Endodermal cell (in vitro differentiated cells): ENCODE measurements around the gene GJA3. TPM values are rescaled to one million over a fixed set of nuclear protein-coding genes. Genes with fewer than 3 reads are reported as not detected.

Source experiments
- DNase-seq: peaks from one replicate; pipeline ENCODE4 v3.0.0-alpha.2; 2017
- H3K27ac ChIP-seq: 2 replicates; pipeline ENCODE4 v1.5.1; 2013; ENCODE audit warnings: mild to moderate bottlenecking, low read depth, low read length, moderate library complexity
- H3K27me3 ChIP-seq: 2 replicates; pipeline ENCODE4 v1.6.1; 2013; ENCODE audit warnings: mild to moderate bottlenecking, low read length, moderate library complexity; ENCODE audit not compliant: insufficient read depth, control insufficient read depth, poor library complexity, severe bottlenecking
- H3K36me3 ChIP-seq: 2 replicates; pipeline ENCODE4 v1.7.0; 2013; ENCODE audit warnings: mild to moderate bottlenecking, low read length, moderate library complexity; ENCODE audit not compliant: control insufficient read depth, insufficient read depth
- H3K4me1 ChIP-seq: one replicate; pipeline ENCODE4 v1.7.0; 2013; ENCODE audit warnings: low read length; ENCODE audit not compliant: control insufficient read depth, insufficient read depth
- H3K4me3 ChIP-seq: 2 replicates; pipeline ENCODE4 v1.5.1; 2013; ENCODE audit warnings: mild to moderate bottlenecking, low read length, moderate library complexity
- H3K9ac ChIP-seq: 2 replicates; pipeline ENCODE4 v1.6.1; 2013; ENCODE audit warnings: mild to moderate bottlenecking, low read length, moderate library complexity; ENCODE audit not compliant: poor library complexity, severe bottlenecking; ENCODE audit errors: extremely low read depth
- H3K9me3 ChIP-seq: 2 replicates; pipeline ENCODE4 v1.6.1; 2013; ENCODE audit warnings: mild to moderate bottlenecking, low read length, moderate library complexity; ENCODE audit not compliant: control insufficient read depth
- H3K27ac Mint-ChIP-seq: 2 replicates; pipeline ENCODE4 v1.8.0; 2020; ENCODE audit warnings: mixed read lengths
- H3K27me3 Mint-ChIP-seq: 2 replicates; pipeline ENCODE4 v1.8.0; 2021; ENCODE audit warnings: mild to moderate bottlenecking, mixed read lengths; ENCODE audit not compliant: insufficient read depth
- H3K36me3 Mint-ChIP-seq: 2 replicates; pipeline ENCODE4 v1.8.0; 2020; ENCODE audit warnings: low read depth, mixed read lengths
- H3K4me1 Mint-ChIP-seq: 2 replicates; pipeline ENCODE4 v1.8.0; 2020; ENCODE audit warnings: mixed read lengths
- H3K4me3 Mint-ChIP-seq: 2 replicates; pipeline ENCODE4 v1.8.0; 2020; ENCODE audit warnings: mild to moderate bottlenecking, moderate library complexity, mixed read lengths
- H3K9me3 Mint-ChIP-seq: 2 replicates; pipeline ENCODE4 v1.8.0; 2020; ENCODE audit warnings: mild to moderate bottlenecking, mixed read lengths
- CTCF ChIP-seq: fragments of 200-600 bp; sonication (generic); conservative IDR thresholded peaks from 2 replicates; pipeline ENCODE4 v1.5.0; 2021; ENCODE audit warnings: antibody characterized with exemption, mild to moderate bottlenecking
- WGBS, 2 experiments: methylation state at CpG; one replicate each; pipeline versions ENCODE4 v1.1.5 to v1.1.7; 2013; ENCODE audit warnings: missing lambda C conversion rate in 2 of 2, mixed read lengths in 1 of 2; ENCODE audit not compliant: insufficient coverage in 1 of 2, insufficient read length in 1 of 2; 5-methylcytosine and 5-hydroxymethylcytosine counted together
- long read RNA-seq, 4 experiments: library from polyadenylated mRNA in 2 of 4; library from RNA in 1 of 4; library from capped mRNA in 1 of 4; stranded (forward) in 3 of 4; unstranded in 1 of 4; transcript quantifications; one replicate each; pipeline ENCODE4 v2.0.0, GENCODE V29; 2020 to 2021; ENCODE audit warnings: inconsistent platforms in 1 of 4
- polyA plus RNA-seq, 2 experiments: library from polyadenylated mRNA; stranded (reverse); fragments of 50-300 nt; gene quantifications; one replicate each; pipeline ENCODE4 v1.2.3, GENCODE V29; 2013
- total RNA-seq, 2 donors: library from RNA; stranded (reverse); fragmentation: NEBNext Ultra II Directional in 1 of 2; extraction: Animal tissue kit (Norgen Biotek cat#: 25700) in 1 of 2; gene quantifications; 2 replicates in 1 of 2; 3 replicates in 1 of 2; pipeline ENCODE4 v1.2.1, GENCODE V29; 2021

Gene GJA3
- total RNA-seq, result under 1 TPM; 0.07 to 0.09 TPM
- not detected for polyA plus RNA-seq (2013, experiment 1 of 2)
- 0.08 TPM for polyA plus RNA-seq (2013, experiment 2 of 2)
- long read RNA-seq, experiment 1, result 0 reads
- long read RNA-seq, experiment 2, full-length matches to known transcripts, result 1 of 1 reads
- long read RNA-seq, experiment 2, partial matches to known transcripts, result 0 of 1 reads
- long read RNA-seq, experiment 2, other reads (novel, unspliced or antisense), result 0 of 1 reads
- long read RNA-seq, experiment 3, result 0 reads
- long read RNA-seq, experiment 4, result 0 reads

- Mint-ChIP-seq H3K4me1 (peaks cover 4% of the 10 kb centered on the region), H3K4me3 (peak within 1 kb of the TSS; percentile 54), H3K36me3 (no peaks in the 10 kb centered on the region), H3K27ac (no peak within 1 kb of the TSS), H3K9me3 (no peaks in the 10 kb centered on the region), H3K27me3 (peaks cover 64% of the 10 kb centered on the region)
- peak; percentile 85 for DNase-seq
- 1% methylated on average over 23 to 93 of the region's 93 CpGs for WGBS, 2 experiments
- TF ChIP-seq CTCF, result no peak
- peak within 1 kb of the TSS; percentile 73 for H3K4me3 ChIP-seq
- no peak within 1 kb of the TSS for H3K9ac ChIP-seq
- no peaks in the 10 kb centered on the region for H3K9me3 ChIP-seq
- no peaks in the 10 kb centered on the region for H3K36me3 ChIP-seq
- H3K27me3 ChIP-seq, result peaks cover 69% of the 10 kb centered on the region
- H3K4me1 ChIP-seq, result no peaks in the 10 kb centered on the region
- no peak within 1 kb of the TSS for H3K27ac ChIP-seq
Measured at GRCh38 chr13:20160306-20161274, at the start of gene GJA3. Gene GJA3 (minus strand): TSS chr13:20161052. CDS start chr13:20143288, 17,764 bp downstream.

- no peak overlapping the region for H3K4me3 ChIP-seq
- 78 to 100% methylated on average over 1 of the region's 1 CpG for WGBS, 2 experiments
- no peak overlapping the region for H3K27ac ChIP-seq
- no peak overlapping the region for H3K9ac ChIP-seq
- Mint-ChIP-seq H3K36me3 (no peaks in the 10 kb centered on the region), H3K27ac (no peak overlapping the region), H3K4me3 (no peak overlapping the region), H3K27me3 (no peaks in the 10 kb centered on the region), H3K4me1 (no peaks in the 10 kb centered on the region), H3K9me3 (no peaks in the 10 kb centered on the region)
- no peak for DNase-seq
- H3K4me1 ChIP-seq, result no peaks in the 10 kb centered on the region
- no peaks in the 10 kb centered on the region for H3K36me3 ChIP-seq
- no peak for TF ChIP-seq CTCF
- H3K9me3 ChIP-seq, result no peaks in the 10 kb centered on the region
- H3K27me3 ChIP-seq, result no peaks in the 10 kb centered on the region
Measured at GRCh38 chr13:20209948-20210347, 49.1 kb upstream of the GJA3 start.

DNA sequence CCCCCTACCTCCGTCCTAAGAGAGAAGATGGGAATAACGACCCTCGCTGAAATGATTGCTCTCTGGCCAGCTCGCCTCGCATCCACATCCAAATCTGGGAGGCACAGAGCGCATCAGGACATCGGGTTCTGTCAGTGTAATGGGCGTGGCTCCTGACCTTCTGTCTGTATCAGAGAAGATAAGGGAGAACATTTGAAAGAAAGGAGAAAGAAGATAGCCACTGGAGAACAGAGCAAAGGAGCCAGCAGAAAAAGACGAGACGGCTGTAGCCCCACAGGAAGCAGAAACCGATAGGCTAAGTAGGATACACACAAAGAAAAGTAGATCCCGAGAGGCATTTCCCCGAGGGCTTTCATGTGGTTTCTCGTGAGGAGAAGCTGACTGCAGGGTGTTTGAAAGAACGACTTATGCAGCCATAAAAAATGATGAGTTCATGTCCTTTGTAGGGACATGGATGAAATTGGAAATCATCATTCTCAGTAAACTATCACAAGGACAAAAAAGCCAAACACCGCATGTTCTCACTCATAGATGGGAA, 45.9 kb upstream of the GJA3 start:
- Histone ChIP-seq H3K36me3 (no peaks in the 10 kb centered on the region), H3K9me3 (peaks cover 4% of the 10 kb centered on the region), H3K27me3 (no peaks in the 10 kb centered on the region), H3K9ac (no peak overlapping the region), H3K4me1 (no peaks in the 10 kb centered on the region), H3K27ac (no peak overlapping the region), H3K4me3 (no peak overlapping the region)
- WGBS, 2 experiments, result 87 to 96% methylated on average over 13 to 16 of the region's 16 CpGs
- no peak for DNase-seq
- no peak overlapping the region for H3K27ac Mint-ChIP-seq
- no peaks in the 10 kb centered on the region for H3K27me3 Mint-ChIP-seq
- H3K36me3 Mint-ChIP-seq, result no peaks in the 10 kb centered on the region
- no peaks in the 10 kb centered on the region for H3K4me1 Mint-ChIP-seq
- H3K9me3 Mint-ChIP-seq, result peaks cover 3% of the 10 kb centered on the region
- H3K4me3 Mint-ChIP-seq, result no peak overlapping the region
- TF ChIP-seq CTCF, result no peak
